Measurements from ENCODE around the gene VPS29. TPM values are rescaled to one million over a fixed set of nuclear protein-coding genes. Genes with fewer than 3 reads are reported as not detected.
"Not testable (repeated sequence)": the region's sequence is repeated elsewhere in the genome, so short reads cannot be mapped to it uniquely, and the experiment has no call there.

VPS29 gene
- total RNA-seq, 4 donors from 2014 or later: 76.4 to 145 (median 92.9) TPM

DNA sequence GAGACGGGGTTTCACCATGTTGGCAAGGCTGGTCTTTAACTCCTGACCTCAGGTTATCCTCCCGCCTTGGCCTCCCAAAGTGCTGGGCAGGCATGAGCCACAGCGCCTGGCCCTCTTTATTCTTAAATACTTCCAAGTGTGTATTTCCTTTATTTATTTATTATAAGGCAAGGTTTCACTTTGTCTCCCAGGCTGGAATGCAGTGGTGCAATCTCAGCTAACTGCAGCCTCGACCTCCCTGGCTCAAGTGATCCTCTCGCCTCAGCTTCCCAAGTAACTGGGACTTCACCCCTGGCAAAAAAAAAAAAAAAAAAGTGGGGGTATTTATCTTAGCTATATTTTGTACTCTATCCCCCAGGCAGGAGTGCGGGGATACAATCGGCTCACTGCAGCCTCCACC, 26.5 kb downstream of the VPS29 start:
- no peaks in the 10 kb centered on the region for H3K4me1 ChIP-seq
- in situ Hi-C loops (cut with MboI; ENCODE audit: low sequenced_read_pairs in 4 of 4): loop anchor here in 1 of 4 donors (25.0 kb wide), 1 partner anchor 412 kb away; no protein-coding TSS in a partner anchor
- no peak for DNase-seq
- intact Hi-C loops (cut with DNase I; ENCODE audit: low total_unique reads): no loop called here
- no peak for TF ChIP-seq POLR2A (IDR thresholded peaks at IDR 0.05)
- TF ChIP-seq, protein P1, sequence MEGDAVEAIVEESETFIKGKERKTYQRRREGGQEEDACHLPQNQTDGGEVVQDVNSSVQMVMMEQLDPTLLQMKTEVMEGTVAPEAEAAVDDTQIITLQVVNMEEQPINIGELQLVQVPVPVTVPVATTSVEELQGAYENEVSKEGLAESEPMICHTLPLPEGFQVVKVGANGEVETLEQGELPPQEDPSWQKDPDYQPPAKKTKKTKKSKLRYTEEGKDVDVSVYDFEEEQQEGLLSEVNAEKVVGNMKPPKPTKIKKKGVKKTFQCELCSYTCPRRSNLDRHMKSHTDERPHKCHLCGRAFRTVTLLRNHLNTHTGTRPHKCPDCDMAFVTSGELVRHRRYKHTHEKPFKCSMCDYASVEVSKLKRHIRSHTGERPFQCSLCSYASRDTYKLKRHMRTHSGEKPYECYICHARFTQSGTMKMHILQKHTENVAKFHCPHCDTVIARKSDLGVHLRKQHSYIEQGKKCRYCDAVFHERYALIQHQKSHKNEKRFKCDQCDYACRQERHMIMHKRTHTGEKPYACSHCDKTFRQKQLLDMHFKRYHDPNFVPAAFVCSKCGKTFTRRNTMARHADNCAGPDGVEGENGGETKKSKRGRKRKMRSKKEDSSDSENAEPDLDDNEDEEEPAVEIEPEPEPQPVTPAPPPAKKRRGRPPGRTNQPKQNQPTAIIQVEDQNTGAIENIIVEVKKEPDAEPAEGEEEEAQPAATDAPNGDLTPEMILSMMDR (IDR thresholded peaks at IDR 0.05 in 4 of 5, conservative IDR thresholded peaks at IDR 0.05 in 1 of 5): no peak
- no peaks in the 10 kb centered on the region for H3K9me3 ChIP-seq
- no peak for ATAC-seq
- H3K27ac ChIP-seq: no peak overlapping the region
- H3K4me3 ChIP-seq: no peak overlapping the region
- no peaks in the 10 kb centered on the region for H3K36me3 ChIP-seq
- no peaks in the 10 kb centered on the region for H3K27me3 ChIP-seq

DNA sequence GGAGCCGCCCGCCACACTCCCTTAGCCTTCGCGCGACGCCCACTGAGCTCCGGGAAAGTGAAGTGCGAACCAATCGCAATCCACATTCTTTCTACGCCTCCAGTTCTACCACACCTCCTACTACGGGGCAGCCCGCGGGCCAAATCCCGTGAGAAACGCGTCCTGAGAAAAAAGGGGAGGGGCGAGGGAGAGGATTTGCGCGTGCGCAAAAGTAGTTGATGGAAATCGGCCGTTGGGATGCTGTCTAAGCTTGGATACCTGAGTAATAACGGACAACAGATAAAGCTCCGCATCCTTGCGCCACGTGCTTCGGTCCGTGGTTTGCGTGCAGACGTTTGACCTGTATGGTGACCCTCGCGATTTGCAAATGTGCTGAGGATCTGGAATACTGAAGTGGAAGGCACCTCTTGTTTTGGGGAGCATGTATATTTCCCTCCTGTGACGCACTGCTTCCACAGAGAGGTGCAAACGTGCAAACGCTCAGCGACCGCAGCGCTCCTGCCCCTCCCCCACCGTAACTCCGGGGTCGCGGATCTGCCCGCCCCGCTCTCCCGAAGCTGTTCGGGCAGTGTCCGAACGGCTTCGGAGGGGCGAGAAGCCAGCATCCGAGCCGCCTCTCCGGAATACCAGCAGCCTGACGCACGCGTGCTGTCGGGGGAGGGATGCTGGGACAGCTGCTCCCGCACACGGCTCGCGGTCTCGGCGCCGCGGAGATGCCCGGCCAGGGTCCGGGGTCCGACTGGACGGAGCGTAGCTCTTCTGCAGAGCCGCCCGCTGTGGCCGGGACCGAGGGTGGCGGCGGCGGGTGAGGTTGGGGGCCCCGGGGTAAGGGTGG, 33.5 kb downstream of the VPS29 start, which contains the start of the genes FAM216A and GPN3:
Gene FAM216A (plus strand): TSS at position 632 of the 835 bp plus-strand sequence. CDS start 31 bp downstream, at position 663.
Gene GPN3 (minus strand): TSS at position 44 of the 835 bp plus-strand sequence. CDS start 54 bp downstream, outside the sequence.
- H3K27ac ChIP-seq: peak within 1 kb of the TSS; percentile 86 to 90 (median 88)
- intact Hi-C loops (cut with DNase I; ENCODE audit: low total_unique reads): loop anchor here (1.0 to 5.0 kb wide), 5 partner anchors 18 to 419 kb away; partner anchors contain the start of genes ARPC3, RAD9B, TCTN1 and VPS29
- H3K4me3 ChIP-seq: peak within 1 kb of the TSS; percentile 63 to 89 (median 73)
- DNase-seq (peak; percentile 94 to 97), ATAC-seq (peak; percentile 94 to 95)
- H3K9me3 ChIP-seq: no peaks in the 10 kb centered on the region
- peaks cover 0 to 16% of the 10 kb centered on the region in 2 donors for H3K36me3 ChIP-seq
- in situ Hi-C loops (cut with MboI; ENCODE audit: low sequenced_read_pairs in 4 of 4): loop anchor here in 2 of 4 donors (5.0 to 25.0 kb wide), 2 partner anchors 34 to 369 kb away; partner anchors contain the start of genes CCDC63 (in 1 of the 2), RAD9B (in 1 of the 2) and VPS29 (in 1 of the 2)
- peak; percentile 24 to 88 for TF ChIP-seq POLR2A (IDR thresholded peaks at IDR 0.05)
- TF ChIP-seq, protein P1 (IDR thresholded peaks at IDR 0.05 in 4 of 5, conservative IDR thresholded peaks at IDR 0.05 in 1 of 5): no peak
- no peaks in the 10 kb centered on the region for H3K27me3 ChIP-seq
- peaks cover 15 to 25% of the 10 kb centered on the region in 2 donors for H3K4me1 ChIP-seq

DNA sequence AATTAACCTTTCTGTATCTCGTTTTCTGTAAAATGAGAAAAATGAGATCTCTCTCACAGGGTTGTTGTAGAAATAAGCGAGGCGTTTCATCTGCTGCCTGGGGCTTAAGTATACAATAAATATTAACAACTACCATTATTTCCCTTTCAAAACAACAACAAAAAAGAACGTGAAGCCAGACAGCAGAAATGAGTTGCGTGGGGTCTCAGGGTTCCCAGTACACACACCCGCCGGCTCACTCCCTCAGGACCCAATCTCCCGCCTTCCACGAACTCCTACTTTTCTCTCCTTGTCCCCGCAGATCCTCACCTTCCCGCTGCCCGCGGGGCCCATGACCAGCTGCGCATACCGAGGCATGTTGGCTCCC, 34.1 kb downstream of the VPS29 start:
- in situ Hi-C loops (cut with MboI; ENCODE audit: low sequenced_read_pairs in 4 of 4): loop anchor here in 2 of 4 donors (5.0 to 25.0 kb wide), 2 partner anchors 34 to 369 kb away; partner anchors contain the start of genes CCDC63 (in 1 of the 2), RAD9B (in 1 of the 2) and VPS29 (in 1 of the 2)
- intact Hi-C loops (cut with DNase I; ENCODE audit: low total_unique reads): loop anchor here (1.0 to 5.0 kb wide), 4 partner anchors 18 to 419 kb away; partner anchors contain the start of genes ARPC3, RAD9B, TCTN1 and VPS29
- peak overlapping the region; percentile 86 to 90 (median 88) for H3K27ac ChIP-seq

DNA sequence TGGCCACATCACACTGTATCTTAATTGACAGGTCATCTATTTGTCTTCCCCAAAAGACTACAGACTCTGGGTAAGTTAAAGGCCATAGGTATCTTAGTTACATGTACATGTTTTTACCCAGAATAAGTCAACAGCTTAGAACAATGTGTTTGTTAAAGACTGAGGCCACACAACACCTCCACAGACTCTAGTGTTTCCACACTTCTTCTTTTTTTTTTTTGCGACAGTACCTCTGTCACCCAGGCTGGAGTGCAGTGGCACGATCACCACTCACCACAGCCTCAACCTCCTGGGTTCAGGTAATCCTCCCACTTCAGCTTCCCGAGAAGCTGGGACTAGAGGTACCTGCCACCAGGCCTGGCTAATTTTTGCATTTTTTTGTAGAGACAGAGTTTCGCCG, 35.1 kb downstream of the VPS29 start:
- in situ Hi-C loops (cut with MboI; ENCODE audit: low sequenced_read_pairs in 4 of 4): loop anchor here in 2 of 4 donors (5.0 to 25.0 kb wide), 2 partner anchors 36 to 371 kb away; partner anchors contain the start of genes CCDC63 (in 1 of the 2), RAD9B (in 1 of the 2) and VPS29 (in 1 of the 2)
- H3K4me3 ChIP-seq: peak overlapping the region in 3 of 4 donors; percentile 68 to 89 (median 78)

More for the DNA sequence above, 34.1 kb downstream of the VPS29 start:
- no peaks in the 10 kb centered on the region for H3K27me3 ChIP-seq
- TF ChIP-seq, protein P1 (IDR thresholded peaks at IDR 0.05 in 4 of 5, conservative IDR thresholded peaks at IDR 0.05 in 1 of 5): no peak
- peak in 1 of 2 donors; percentile 89 for TF ChIP-seq POLR2A (IDR thresholded peaks at IDR 0.05)
- no peak for DNase-seq
- H3K4me3 ChIP-seq: peak overlapping the region; percentile 63 to 89 (median 73)
- no peak for ATAC-seq
- peaks cover 15 to 25% of the 10 kb centered on the region in 2 donors for H3K4me1 ChIP-seq
- H3K36me3 ChIP-seq: peaks cover 0 to 22% of the 10 kb centered on the region in 2 donors
- H3K9me3 ChIP-seq: no peaks in the 10 kb centered on the region

DNA sequence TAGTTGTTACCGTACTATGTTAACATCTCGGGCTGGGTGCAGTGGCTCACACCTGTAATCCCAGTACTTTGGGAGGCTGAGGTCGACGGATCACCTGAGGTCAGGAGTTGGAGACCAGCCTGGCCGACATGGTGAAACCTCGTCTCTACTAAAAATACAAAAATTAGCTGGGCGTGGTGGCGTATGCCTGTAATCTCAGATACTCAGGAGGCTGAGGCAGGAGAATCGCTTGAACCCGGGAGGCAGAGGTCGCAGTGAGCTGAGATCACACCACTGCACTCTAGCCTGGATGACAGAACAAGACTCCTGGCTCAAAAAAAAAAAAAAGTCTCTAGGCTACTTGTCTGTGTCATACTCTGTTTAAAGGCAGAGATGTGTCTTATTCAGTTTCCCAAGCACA, 36.1 kb downstream of the VPS29 start:
- peaks cover 15 to 25% of the 10 kb centered on the region in 2 donors for H3K4me1 ChIP-seq
- not testable (repeated sequence) for H3K27ac ChIP-seq, H3K4me3 ChIP-seq, H3K27me3 ChIP-seq, H3K9me3 ChIP-seq, DNase-seq, ATAC-seq
- H3K36me3 ChIP-seq: peaks cover 0 to 35% of the 10 kb centered on the region in 2 donors
- intact Hi-C loops (cut with DNase I; ENCODE audit: low total_unique reads): loop anchor here (5.0 kb wide), 1 partner anchor 422 kb away; no protein-coding TSS in a partner anchor
- in situ Hi-C loops (cut with MboI; ENCODE audit: low sequenced_read_pairs in 4 of 4): loop anchor here in 2 of 4 donors (5.0 to 25.0 kb wide), 2 partner anchors 37 to 372 kb away; partner anchors contain the start of genes CCDC63 (in 1 of the 2), RAD9B (in 1 of the 2) and VPS29 (in 1 of the 2)

More for the DNA sequence above, 35.1 kb downstream of the VPS29 start:
- Histone ChIP-seq H3K9me3 (no peaks in the 10 kb centered on the region), H3K4me1 (peaks cover 15 to 25% of the 10 kb centered on the region in 2 donors), H3K27me3 (no peaks in the 10 kb centered on the region), H3K27ac (peak overlapping the region; percentile 86 to 90 (median 88)), H3K36me3 (peaks cover 0 to 30% of the 10 kb centered on the region in 2 donors)
- DNase-seq (no peak), ATAC-seq (no peak)
- intact Hi-C loops (cut with DNase I; ENCODE audit: low total_unique reads): loop anchor here (5.0 kb wide), 1 partner anchor 421 kb away; no protein-coding TSS in a partner anchor
- TF ChIP-seq, protein P1 (IDR thresholded peaks at IDR 0.05 in 4 of 5, conservative IDR thresholded peaks at IDR 0.05 in 1 of 5): no peak
- no peak for TF ChIP-seq POLR2A (IDR thresholded peaks at IDR 0.05)

Data from gastrocnemius medialis (tissue), 4 donors.